ENCODE data around the gene GDPD1. TPM values are rescaled to one million over a fixed set of nuclear protein-coding genes. Genes with fewer than 3 reads are reported as not detected.
A peak's percentile ranks its signal among the peaks of the same experiment; 100 is the strongest.
"Not testable (repeated sequence)": the region's sequence is repeated elsewhere in the genome, so short reads cannot be mapped to it uniquely, and the experiment has no call there.

GDPD1 gene
- total RNA-seq, 1 donor: 1.1 TPM

DNA sequence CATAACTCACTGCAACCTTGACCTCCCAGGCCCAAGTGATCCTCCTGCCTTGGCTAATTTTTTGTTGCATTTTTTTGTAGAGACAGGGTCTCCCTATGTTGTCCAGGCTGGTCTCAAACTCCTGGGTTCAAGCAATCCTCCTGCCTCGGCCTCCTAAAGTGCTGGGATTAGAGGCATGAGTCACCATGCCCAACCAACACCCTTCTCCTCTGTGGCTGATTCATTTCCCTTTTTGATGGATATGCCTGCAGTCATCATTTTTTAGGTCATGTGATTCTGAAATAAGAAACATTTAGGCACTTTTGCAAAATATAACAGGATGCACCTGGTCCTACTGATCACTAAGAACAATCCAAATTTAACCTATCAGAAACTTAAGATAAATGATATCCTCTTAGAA, 67.1 kb downstream of the GDPD1 start:
- no peak for DNase-seq (ENCODE audit: insufficient read length, low spot score, missing footprints)
- H3K4me3 ChIP-seq (ENCODE audit: insufficient read depth, low read length): no peak overlapping the region
- H3K36me3 ChIP-seq (ENCODE audit: insufficient read depth, low read length): no peaks in the 10 kb centered on the region
- H3K9me3 ChIP-seq (ENCODE audit: low read depth, low read length): no peaks in the 10 kb centered on the region
- H3K27me3 ChIP-seq (ENCODE audit: insufficient read depth, low read length): no peaks in the 10 kb centered on the region
- no peak for TF ChIP-seq CTCF (IDR thresholded peaks at IDR 0.05; ENCODE audit: extremely low read depth, low read depth, low read length)
- H3K79me2 ChIP-seq (ENCODE audit: insufficient read depth, low read length): no peaks in the 10 kb centered on the region
- H4K20me1 ChIP-seq (ENCODE audit: insufficient read depth, low read length): no peaks in the 10 kb centered on the region
- no peaks in the 10 kb centered on the region for H3K4me1 ChIP-seq (ENCODE audit: insufficient read depth, low read length)
- H3K27ac ChIP-seq (ENCODE audit: low read depth, low read length): no peak overlapping the region
- no peak overlapping the region for H3K4me2 ChIP-seq (ENCODE audit: insufficient read depth, low read length)
- H2AFZ ChIP-seq (ENCODE audit: low read length): no peak overlapping the region

DNA sequence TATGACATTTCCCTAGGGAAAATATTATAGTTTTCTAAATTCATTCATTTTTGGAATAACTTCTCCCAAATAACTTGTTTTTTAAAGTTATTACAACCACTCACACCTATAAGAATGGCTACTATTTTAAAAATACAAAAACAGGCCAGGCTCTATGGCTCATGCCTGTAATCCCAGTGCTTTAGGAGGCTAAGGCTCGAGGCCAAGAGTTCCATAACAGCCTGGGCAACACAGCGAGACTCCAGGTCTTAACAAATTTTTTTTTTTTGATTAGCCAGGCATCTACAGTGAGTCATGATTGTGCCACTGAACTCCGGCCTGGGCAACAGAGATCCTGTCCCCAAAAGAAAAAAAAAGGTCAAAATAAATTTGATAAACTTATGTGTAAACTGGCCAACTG, 67.6 kb downstream of the GDPD1 start:
- Histone ChIP-seq H3K36me3 (ENCODE audit: insufficient read depth, low read length) (no peaks in the 10 kb centered on the region), H3K9me3 (ENCODE audit: low read depth, low read length) (no peaks in the 10 kb centered on the region), H3K4me3 (ENCODE audit: insufficient read depth, low read length) (no peak overlapping the region), H3K27me3 (ENCODE audit: insufficient read depth, low read length) (no peaks in the 10 kb centered on the region), H3K4me2 (ENCODE audit: insufficient read depth, low read length) (no peak overlapping the region), H3K4me1 (ENCODE audit: insufficient read depth, low read length) (no peaks in the 10 kb centered on the region), H2AFZ (ENCODE audit: low read length) (no peak overlapping the region), H3K27ac (ENCODE audit: low read depth, low read length) (no peak overlapping the region), H3K79me2 (ENCODE audit: insufficient read depth, low read length) (no peaks in the 10 kb centered on the region), H4K20me1 (ENCODE audit: insufficient read depth, low read length) (no peaks in the 10 kb centered on the region)
- DNase-seq (ENCODE audit: insufficient read length, low spot score, missing footprints): peak; percentile 39
- no peak for TF ChIP-seq CTCF (IDR thresholded peaks at IDR 0.05; ENCODE audit: extremely low read depth, low read depth, low read length)

DNA sequence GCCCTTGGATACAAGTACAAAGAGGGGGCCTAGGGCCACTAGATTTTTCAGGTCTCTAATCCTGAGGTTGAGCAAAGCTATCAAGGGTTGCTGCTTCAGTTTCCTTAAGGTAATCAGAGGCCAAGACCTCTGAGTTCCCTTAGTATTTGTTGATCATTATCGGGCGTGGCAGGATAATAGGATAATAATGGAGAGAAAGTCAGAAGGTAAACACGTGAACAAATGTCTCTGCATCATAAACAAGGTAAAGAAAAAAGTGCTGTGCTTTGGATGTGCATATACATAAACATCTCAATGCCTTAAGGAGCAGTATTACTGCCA, 69.6 kb downstream of the GDPD1 start:
- no peak overlapping the region for H3K27ac ChIP-seq (ENCODE audit: low read depth, low read length)
- H3K79me2 ChIP-seq (ENCODE audit: insufficient read depth, low read length): no peaks in the 10 kb centered on the region
- no peaks in the 10 kb centered on the region for H3K36me3 ChIP-seq (ENCODE audit: insufficient read depth, low read length)
- TF ChIP-seq CTCF (IDR thresholded peaks at IDR 0.05; ENCODE audit: extremely low read depth, low read depth, low read length): no peak
- no peaks in the 10 kb centered on the region for H3K4me1 ChIP-seq (ENCODE audit: insufficient read depth, low read length)
- no peaks in the 10 kb centered on the region for H3K9me3 ChIP-seq (ENCODE audit: low read depth, low read length)
- peaks cover 2% of the 10 kb centered on the region for H3K27me3 ChIP-seq (ENCODE audit: insufficient read depth, low read length)
- no peak for DNase-seq (ENCODE audit: insufficient read length, low spot score, missing footprints)
- H3K4me3 ChIP-seq (ENCODE audit: insufficient read depth, low read length): no peak overlapping the region
- no peaks in the 10 kb centered on the region for H4K20me1 ChIP-seq (ENCODE audit: insufficient read depth, low read length)
- H2AFZ ChIP-seq (ENCODE audit: low read length): no peak overlapping the region
- no peak overlapping the region for H3K4me2 ChIP-seq (ENCODE audit: insufficient read depth, low read length)

DNA sequence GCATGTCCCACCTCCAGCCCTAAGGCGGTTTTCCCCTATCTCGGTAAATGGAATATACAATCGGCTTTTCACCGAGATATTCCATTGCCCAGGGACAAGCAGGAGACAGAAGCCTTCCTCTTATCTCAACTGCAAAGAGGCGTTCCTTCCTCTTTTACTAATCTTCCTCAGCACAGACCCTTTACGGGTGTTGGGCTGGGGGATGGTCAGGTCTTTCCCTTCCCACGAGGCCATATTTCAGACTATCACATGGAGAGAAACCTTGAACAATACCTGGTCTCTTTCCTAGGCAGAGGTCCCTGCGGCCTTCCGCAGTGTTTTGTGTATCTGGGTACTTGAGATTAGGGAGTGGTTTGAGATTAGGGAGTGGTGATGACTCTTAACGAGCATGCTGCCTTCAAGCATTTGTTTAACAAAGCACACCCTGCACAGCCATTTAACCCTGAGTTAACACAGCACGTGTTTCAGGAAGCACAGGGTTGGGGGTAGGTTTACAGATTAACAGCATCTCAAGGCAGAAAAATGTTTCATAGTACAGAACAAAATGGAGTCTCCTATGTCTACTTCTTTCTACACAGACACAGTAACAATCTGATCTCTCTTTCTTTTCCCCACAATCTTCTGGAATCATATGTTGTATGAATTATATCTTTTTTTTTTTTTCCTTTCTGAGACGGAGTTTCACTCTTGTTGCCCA, 70.1 kb downstream of the GDPD1 start:
- not testable (repeated sequence) for H3K27ac ChIP-seq (ENCODE audit: low read depth, low read length); H3K9me3 ChIP-seq (ENCODE audit: low read depth, low read length); H3K79me2 ChIP-seq (ENCODE audit: insufficient read depth, low read length); H3K4me2 ChIP-seq (ENCODE audit: insufficient read depth, low read length); H3K27me3 ChIP-seq (ENCODE audit: insufficient read depth, low read length); H3K36me3 ChIP-seq (ENCODE audit: insufficient read depth, low read length); H2AFZ ChIP-seq (ENCODE audit: low read length); DNase-seq (ENCODE audit: insufficient read length, low spot score, missing footprints); H4K20me1 ChIP-seq (ENCODE audit: insufficient read depth, low read length); H3K4me3 ChIP-seq (ENCODE audit: insufficient read depth, low read length); H3K4me1 ChIP-seq (ENCODE audit: insufficient read depth, low read length)

Data from osteoblast (primary cell).